Fibroblast of villous mesenchyme (primary cell): ENCODE measurements around the gene VAX1. TPM values are rescaled to one million over a fixed set of nuclear protein-coding genes. Genes with fewer than 3 reads are reported as not detected.
"Not testable (repeated sequence)": the region's sequence is repeated elsewhere in the genome, so short reads cannot be mapped to it uniquely, and the experiment has no call there.

Source experiments
- DNase-seq: peaks from one replicate; pipeline ENCODE4 v3.0.0-alpha.2; 2010; ENCODE audit warnings: low read depth
- H3K4me3 ChIP-seq: 2 replicates; pipeline ENCODE4 v1.5.1; 2011; ENCODE audit warnings: low read depth, mild to moderate bottlenecking, low read length
- total RNA-seq: library from RNA; depleted of rRNA; stranded (reverse); fragments of >200 nt; gene quantifications from 2 replicates; pipeline ENCODE4 v1.2.3, GENCODE V29; 2012
- TF ChIP-seq, protein P1 (sequence below): IDR thresholded peaks from 2 replicates; pipeline ENCODE4 v1.5.1; 2012; ENCODE audit warnings: low read depth, mild to moderate bottlenecking, low read length; ENCODE audit not compliant: insufficient read depth

Gene VAX1
- not detected in 2 replicates for total RNA-seq

- TF ChIP-seq, protein P1, sequence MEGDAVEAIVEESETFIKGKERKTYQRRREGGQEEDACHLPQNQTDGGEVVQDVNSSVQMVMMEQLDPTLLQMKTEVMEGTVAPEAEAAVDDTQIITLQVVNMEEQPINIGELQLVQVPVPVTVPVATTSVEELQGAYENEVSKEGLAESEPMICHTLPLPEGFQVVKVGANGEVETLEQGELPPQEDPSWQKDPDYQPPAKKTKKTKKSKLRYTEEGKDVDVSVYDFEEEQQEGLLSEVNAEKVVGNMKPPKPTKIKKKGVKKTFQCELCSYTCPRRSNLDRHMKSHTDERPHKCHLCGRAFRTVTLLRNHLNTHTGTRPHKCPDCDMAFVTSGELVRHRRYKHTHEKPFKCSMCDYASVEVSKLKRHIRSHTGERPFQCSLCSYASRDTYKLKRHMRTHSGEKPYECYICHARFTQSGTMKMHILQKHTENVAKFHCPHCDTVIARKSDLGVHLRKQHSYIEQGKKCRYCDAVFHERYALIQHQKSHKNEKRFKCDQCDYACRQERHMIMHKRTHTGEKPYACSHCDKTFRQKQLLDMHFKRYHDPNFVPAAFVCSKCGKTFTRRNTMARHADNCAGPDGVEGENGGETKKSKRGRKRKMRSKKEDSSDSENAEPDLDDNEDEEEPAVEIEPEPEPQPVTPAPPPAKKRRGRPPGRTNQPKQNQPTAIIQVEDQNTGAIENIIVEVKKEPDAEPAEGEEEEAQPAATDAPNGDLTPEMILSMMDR, result no peak
- DNase-seq, result no peak
- H3K4me3 ChIP-seq, result peak within 1 kb of the TSS; percentile 25
These were observed at the start of gene VAX1 for GRCh38 chr10:117137911-117138642. Gene VAX1, minus strand, starts transcription at chr10:117138270. Its CDS starts 214 bp downstream, at chr10:117138056.

DNA sequence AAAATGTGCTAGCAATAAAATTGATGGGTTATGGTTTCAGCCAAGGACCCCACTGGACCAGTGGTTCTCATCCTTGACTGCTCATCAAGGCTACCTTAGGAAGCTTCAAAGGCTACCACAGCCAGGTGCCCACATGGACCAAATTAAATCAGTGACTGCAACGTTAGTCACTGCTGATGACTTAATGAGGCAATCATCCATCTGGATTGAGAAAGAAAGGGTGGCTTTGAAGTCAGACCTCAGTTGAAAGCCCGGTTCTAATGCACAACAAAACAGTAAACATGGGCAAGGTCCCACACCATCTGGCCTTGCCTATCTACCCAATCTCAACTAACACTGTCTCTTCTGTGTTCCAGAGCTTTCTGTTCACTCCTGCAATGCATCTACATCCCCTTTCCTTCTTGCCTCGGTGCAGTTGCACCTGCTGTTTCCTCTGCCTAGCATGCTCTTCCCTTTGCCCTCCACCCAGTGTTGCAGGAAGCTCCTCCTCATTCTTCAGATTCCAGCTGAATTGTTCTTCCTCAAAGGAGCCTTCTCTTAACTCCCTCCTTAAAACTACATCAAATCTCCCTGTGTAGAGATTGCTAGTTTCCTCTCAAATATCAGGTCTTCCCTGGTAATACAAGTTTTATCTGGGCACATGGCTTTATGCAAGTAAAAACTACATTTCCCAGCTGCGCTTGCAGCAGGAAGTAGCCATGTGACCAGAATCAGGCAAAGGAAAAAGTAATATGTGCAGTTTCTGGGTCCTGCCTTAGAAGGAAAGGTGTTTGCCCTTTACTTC is 49.0 kb upstream of the VAX1 start:
- TF ChIP-seq, protein P1, result no peak
- no peak overlapping the region for H3K4me3 ChIP-seq
- DNase-seq, result peak; percentile 20

DNA sequence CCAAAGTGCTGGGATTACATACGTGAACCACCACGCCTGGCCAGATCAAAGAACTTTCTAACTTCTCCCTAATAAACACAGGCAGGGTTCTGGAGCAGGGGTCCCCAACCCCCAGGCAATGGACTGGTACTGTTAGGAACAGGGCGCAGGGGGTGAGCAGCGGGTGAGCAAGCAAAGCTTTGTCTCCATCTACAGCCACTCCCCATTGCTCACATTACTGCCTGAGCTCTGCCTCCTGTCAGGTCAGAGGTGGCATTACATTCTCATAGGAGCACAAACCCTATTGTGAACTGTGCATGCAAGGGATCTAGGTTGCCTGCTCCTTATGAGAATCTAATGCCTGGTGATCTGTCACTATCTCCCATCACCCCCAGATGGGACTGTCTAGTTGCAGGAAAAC is 47.7 kb upstream of the VAX1 start:
- H3K4me3 ChIP-seq, DNase-seq: not testable (repeated sequence)

GRCh38 chr10:117184821-117185220 is 46.8 kb upstream of the VAX1 start:
- no peak overlapping the region for H3K4me3 ChIP-seq
- TF ChIP-seq, protein P1, result no peak
- no peak for DNase-seq

GRCh38 chr10:117184296-117184695 is 46.2 kb upstream of the VAX1 start:
- no peak for DNase-seq
- no peak overlapping the region for H3K4me3 ChIP-seq
- TF ChIP-seq, protein P1, result no peak

GRCh38 chr10:117178190-117178589 is 40.1 kb upstream of the VAX1 start:
- TF ChIP-seq, protein P1, result no peak
- no peak overlapping the region for H3K4me3 ChIP-seq
- DNase-seq, result no peak

DNA sequence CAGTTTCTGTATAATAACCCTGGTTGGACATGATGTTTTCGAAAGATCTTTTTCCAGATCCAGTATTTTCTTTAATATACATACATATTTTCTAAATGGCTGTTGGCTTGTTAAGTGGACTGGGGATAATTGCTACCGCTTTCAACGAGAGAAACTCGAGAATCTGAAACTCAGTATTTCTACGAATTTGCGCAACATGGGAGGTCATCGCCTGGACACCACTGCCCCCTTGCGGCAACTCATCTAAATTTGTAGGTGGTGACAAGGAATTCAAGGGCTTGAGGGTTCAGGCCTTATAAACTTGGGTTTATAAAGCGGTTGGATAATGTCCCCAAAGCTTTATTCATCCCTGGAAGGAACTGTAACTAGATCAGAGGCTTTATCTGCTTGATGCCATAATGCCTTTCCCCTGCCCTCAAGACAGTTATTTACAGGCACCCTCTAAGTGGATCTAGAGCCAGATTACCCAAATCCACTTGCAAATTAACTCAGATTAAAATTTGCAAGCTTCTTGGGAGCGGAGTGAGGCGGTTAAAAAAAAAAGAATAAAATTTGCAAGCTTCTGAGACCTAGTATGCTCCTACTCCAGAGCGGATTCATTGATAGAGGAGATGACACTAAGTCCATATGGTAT is 37.9 kb upstream of the VAX1 start:
- peak; percentile 76 for DNase-seq
- peak overlapping the region; percentile 45 for H3K4me3 ChIP-seq
- TF ChIP-seq, protein P1, result peak; percentile 87
